GM18870 (cell line): ENCODE measurements around the gene ANK2.

ENCODE experiments used
- ATAC-seq: cut with Tn5 transposase; IDR thresholded peaks from one replicate; pipeline ENCODE4 v1.9.1; 2021; ENCODE audit warnings: moderate library complexity; ENCODE audit not compliant: unreplicated experiment

Gene ANK2

DNA sequence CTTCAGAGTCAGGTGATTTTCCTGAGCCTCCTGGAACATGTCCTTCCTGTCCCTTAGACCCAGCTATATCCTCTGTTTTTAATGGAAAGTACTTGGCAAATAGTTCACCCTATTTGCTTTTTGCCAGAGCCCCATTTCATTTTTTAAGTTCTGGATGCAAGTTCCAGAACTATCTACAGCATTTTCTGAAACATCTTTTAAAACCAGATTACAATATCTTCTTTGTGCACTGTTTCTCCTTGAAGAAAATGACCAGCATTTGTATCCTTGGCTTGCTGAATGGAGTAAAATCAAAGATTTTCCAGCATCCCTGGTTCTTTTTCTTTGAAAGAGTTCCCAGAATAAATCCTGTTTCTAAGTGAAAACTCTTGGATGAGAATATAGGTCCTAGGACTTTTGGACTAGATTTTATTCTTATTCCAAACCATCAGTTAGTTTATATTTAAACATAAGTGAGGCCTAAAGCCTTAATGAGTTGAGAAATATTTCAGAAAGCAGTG lies 224.3 kb downstream of the ANK2 start:
- no peak for ATAC-seq

DNA sequence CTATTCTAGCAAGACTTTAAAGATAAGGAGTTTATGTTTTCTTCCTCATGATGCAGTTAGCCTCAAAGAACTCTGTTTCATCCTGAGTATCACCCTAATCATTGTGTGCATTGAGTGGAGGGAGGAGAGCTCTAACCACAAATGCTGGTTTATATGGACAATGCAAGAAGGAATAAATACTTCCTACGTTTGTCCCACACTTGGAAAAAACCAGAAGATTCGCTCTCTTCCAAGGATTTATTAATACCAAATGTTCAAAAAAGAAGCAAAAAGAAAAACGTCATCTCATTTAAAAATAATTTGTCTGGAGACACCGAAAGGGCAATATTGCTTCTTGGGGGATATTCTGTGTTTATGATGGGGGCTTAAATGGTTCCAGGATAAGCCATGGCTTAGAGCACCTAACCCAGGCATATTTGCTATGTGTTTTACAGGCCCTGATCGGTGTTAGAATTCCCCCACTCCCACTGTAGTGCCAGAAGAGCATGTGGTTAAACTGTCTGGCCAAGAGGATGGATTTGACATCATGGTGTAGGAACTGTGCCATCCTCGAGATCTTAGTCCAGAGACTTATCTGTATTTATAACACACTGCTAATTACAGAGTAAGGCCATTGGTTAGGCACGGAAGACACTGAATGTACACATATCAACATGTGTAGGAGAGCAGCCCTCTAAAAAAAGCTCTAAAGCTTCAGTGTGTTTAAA lies 227.2 kb downstream of the ANK2 start:
- ATAC-seq, result no peak

GRCh38 chr4:113278324-113278934 lies 229.0 kb downstream of the ANK2 start:
- ATAC-seq, result peak; percentile 98

DNA sequence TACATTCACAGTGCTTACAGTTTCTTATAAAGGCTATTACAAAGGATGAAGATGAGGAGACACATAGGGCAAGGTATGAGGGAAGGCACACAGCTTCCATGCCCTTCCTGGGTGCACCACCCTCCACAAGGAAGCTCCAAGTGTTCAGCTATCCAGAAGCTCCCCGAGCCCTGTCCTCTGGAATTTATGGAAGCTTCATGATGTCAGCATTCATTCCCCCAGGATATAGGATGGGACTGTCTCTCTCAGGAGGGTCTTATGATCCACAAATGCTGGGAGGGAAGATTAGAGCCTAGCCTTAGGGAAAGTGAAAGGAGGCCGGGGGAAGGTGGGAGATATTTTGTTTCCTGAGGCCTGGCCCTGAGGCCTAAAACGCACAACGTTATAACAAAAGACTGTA lies 236.0 kb downstream of the ANK2 start:
- no peak for ATAC-seq

GRCh38 chr4:113288257-113288656 lies 238.8 kb downstream of the ANK2 start:
- no peak for ATAC-seq

- ATAC-seq, result no peak
Measured at GRCh38 chr4:113288696-113289095, 239.2 kb downstream of the ANK2 start.

GRCh38 chr4:113289766-113290165 lies 240.3 kb downstream of the ANK2 start:
- ATAC-seq, result no peak

- ATAC-seq, result no peak
Measured at GRCh38 chr4:113290666-113291065, 241.2 kb downstream of the ANK2 start.

DNA sequence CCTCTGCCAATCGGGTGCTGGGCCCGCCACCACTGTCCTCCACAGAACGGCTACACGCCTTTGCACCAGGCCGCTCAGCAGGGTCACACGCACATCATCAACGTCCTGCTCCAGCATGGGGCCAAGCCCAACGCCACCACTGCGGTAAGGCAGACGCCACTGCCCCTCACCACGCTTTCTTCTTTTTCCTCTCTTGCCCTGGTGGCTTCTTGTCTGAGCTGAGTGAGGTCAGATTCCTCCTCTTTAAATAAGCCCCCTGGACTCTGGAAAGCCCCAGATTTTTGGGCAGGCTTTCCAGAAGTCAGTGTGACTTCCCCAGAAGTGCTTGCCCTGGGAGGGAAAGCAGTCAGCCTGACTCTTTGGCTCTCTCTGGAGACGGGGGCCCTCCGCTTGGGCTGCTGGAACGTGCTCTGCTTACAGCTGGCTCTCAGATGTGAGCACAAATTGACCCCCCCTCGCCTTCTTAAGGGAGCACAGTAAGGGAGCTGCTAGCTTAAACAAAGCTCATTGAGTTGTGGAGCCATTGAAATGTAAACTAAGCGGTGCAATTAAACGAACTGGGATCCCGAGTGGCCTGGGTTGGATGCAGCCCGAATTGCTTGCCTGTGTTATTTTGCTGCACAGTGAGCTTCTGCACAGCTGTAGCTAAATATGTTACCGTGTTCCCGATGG lies 243.1 kb downstream of the ANK2 start:
- no peak for ATAC-seq

DNA sequence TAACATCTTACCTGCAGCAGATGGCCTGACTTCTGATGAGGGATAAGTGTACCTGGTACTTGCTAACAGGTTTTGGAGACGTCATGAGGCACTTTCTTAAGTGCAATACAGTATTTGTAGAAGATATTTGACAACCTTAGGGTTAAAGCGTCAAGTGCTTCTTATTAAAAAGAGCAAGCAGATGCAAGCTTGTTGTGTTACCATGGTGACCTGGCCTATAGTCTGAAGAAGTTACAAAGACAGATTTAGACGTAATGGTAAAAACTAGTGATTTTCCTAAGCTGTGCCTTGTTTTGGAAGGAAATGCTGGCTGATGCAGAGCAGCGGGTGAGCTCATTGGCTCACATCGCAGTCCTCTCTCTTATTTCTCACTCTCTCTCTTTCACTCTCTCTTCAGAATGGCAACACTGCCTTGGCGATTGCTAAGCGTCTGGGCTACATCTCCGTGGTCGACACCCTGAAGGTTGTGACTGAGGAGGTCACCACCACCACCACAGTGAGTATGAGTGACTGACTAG lies 243.6 kb downstream of the ANK2 start:
- no peak for ATAC-seq

GRCh38 chr4:113293674-113294073 lies 244.2 kb downstream of the ANK2 start:
- ATAC-seq, result no peak

GRCh38 chr4:113294908-113295307 lies 245.5 kb downstream of the ANK2 start:
- no peak for ATAC-seq

- no peak for ATAC-seq
Measured at GRCh38 chr4:113300471-113300928, 251.0 kb downstream of the ANK2 start.

DNA sequence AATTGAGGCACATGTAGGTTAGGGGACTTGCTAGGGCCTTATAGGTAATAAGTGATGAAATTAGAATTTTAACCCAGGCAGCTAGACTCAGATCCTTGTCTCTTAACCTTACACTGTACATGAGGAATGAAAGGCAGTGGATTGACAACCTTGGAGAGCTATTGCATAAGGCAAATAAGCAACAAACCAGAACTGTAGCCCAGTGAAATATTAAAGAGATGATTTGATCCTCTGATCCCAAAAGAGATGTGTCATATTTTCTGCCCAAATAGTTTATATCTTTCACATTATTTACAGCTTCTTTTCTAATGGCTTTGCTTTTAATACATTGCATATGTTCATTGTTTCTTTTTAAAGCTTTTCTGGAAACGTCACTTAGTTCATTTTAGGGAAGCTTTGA lies 252.6 kb downstream of the ANK2 start:
- no peak for ATAC-seq

DNA sequence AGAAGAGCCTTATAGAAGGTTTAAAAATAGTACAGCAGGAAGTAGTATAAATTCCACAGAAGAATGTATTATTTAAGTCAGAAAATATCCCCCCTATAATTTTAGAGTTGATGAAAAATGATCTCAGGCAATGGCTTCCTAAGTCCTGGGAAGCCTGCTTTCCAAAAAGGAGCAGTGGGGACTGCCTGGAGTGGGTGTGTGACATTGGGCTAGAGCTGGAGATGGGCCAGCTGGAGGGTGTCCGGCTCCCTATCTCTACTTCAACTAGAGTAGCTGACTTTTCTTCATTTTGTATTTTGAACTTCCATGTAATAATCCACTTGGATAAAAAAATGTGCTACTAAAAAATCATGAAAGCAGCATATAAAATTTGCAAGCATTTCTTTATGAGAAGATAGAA lies 253.9 kb downstream of the ANK2 start:
- ATAC-seq, result no peak

GRCh38 chr4:113311047-113311446 lies 261.6 kb downstream of the ANK2 start:
- ATAC-seq, result no peak

GRCh38 chr4:113312529-113312928 lies 263.1 kb downstream of the ANK2 start:
- no peak for ATAC-seq

DNA sequence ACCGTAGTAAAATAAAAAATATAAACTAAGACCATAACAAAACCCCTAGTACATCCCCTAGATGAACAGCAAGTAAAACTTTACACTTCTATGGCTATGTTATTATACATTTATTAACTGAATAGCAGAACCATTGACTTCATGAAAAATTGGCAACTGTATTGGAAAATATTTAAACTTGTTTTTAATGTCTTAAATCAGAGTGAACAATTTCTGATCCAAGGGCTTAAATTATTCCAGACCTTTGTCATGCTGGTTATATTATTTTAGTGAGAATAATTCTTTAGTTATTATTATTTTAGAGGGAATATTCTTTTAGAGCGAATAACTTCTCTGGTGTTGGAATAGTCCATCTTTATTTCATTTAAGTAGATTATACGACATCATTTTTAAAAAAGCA lies 265.0 kb downstream of the ANK2 start:
- no peak for ATAC-seq

DNA sequence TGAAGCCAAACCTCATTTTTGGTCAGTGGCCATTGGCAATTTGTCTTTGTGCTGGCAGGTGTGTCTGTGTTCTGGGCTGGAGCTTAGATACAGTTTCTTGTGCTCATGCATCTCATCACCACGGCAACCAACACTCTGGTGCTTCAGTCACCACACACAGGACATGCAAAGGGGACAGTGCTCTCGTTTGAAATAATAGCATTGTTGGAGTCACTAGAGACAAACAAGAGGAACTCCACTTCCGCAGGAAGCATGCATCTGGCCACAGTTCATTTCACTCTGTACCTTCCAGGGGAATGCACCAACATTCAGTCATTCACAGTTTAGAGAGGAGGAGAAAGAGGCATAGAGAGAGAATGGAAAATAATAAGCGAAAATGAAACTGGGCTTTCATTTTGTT lies 267.4 kb downstream of the ANK2 start:
- ATAC-seq, result peak; percentile 96

- no peak for ATAC-seq
Measured at GRCh38 chr4:113317523-113317922, 268.1 kb downstream of the ANK2 start.

DNA sequence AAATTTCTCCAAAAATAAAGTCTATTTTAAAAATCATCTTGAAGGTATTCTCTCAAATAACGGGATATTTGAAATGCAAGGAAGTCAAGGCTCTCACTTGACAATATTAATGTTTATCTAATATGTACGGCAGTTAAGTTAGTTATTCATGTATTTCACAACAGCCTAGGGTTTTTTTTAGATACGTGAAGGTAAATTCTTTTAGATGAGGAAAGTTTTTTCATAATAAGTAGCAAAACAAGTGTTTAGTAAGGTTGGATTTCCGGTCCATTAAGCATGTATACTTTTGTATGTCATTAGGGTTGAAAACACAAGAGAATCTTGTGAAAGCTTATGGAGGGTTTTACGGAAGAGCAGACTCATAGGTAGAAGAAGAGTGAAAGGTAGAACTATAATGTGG lies 273.3 kb downstream of the ANK2 start:
- ATAC-seq, result no peak
